ENCODE data around the gene ILRUN. TPM values are rescaled to one million over a fixed set of nuclear protein-coding genes. Genes with fewer than 3 reads are reported as not detected.
A peak's percentile ranks its signal among the peaks of the same experiment; 100 is the strongest.
"Not testable (repeated sequence)": the region's sequence is repeated elsewhere in the genome, so short reads cannot be mapped to it uniquely, and the experiment has no call there.

ILRUN gene
- total and polyA plus RNA-seq, 2 donors (not counting 1 experiment from before 2014, with no cell fraction given) = 30.1 to 71.3 TPM

DNA sequence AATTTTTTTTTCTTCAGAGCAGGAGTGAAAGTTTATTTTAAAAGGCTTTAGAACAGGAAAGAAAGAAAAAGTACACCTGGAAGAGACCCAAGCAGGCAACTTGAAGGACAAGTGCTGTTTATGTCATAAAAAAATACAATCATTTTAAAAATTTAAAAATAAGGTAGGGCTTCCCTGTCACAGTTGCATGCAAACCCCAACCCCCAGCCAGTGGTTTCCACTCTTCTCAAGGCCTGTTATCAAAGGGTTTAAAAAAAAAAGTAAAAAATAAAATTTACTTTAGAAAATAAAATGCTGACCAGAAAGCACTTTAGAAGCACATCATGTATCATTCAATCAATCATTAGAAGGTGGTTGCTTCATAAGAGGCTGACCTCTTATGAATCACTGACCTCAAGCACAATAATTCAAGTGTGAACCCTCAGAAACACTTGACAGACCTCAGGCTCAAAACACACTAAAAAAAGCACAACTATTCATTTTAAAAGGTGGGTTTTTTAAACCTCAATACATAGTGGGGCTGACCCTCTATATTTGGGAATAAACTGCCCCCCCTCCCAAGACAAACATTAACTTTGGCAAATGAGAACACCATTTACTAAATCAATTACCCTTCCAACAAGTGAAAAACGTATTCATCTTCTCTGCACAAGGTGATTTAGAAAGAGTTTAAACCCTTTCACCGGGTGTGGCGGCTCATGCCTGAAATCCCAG lies 15.6 kb downstream of the ILRUN start:
- Mint-ChIP-seq H3K4me1 (peaks cover 52% of the 10 kb centered on the region), H3K4me3 (peak overlapping the region; percentile 55), H3K27ac (peak overlapping the region; percentile 82), H3K27me3 (no peaks in the 10 kb centered on the region), H3K9me3 (ENCODE audit: insufficient read depth) (no peaks in the 10 kb centered on the region)
- H3K79me2 ChIP-seq (ENCODE audit: control insufficient read depth, insufficient read depth, low read length) = peaks cover 98% of the 10 kb centered on the region
- H3K4me1 ChIP-seq (ENCODE audit: control insufficient read depth in 2 of 2, insufficient read depth in 2 of 2, low read length in 2 of 2) = peaks cover 25 to 31% of the 10 kb centered on the region in 2 donors
- intact Hi-C loops (cut with micrococcal nuclease) = no loop called here
- H3K9ac ChIP-seq (ENCODE audit: low read length) = peak overlapping the region; percentile 32
- peak overlapping the region in 1 of 5 experiments; percentile 39 for H3K4me3 ChIP-seq (ENCODE audit: control extremely low read depth in 1 of 5, extremely low read depth in 1 of 5, insufficient read depth in 1 of 5, low read depth in 2 of 5, low read length in 4 of 5)
- POLR2A ChIA-PET = interaction anchor here (0.7 kb wide), 2 partner anchors 89 to 622 kb away, joined by 6 to 8 read pairs; no protein-coding TSS in a partner anchor
- H3K9me3 ChIP-seq (ENCODE audit: control extremely low read depth in 1 of 3, control insufficient read depth in 2 of 3, insufficient read depth in 1 of 3, low read length in 2 of 3) = no peaks in the 10 kb centered on the region
- peak overlapping the region; percentile 16 for H2AFZ ChIP-seq (ENCODE audit: insufficient read depth, low read depth, low read length, poor library complexity, severe bottlenecking)
- WGBS (ENCODE audit: insufficient coverage) = no CpG with 5 or more reads among the region's 3 CpGs
- no peak for TF ChIP-seq CTCF (IDR thresholded peaks at IDR 0.05)
- no peak for TF ChIP-seq EZH2 (IDR thresholded peaks at IDR 0.05; ENCODE audit: borderline replicate concordance, insufficient read depth, low read depth, low read length, poor library complexity, severe bottlenecking)
- ATAC-seq (ENCODE audit: low read depth) = no peak
- no peak for DNase-seq
- H3K36me3 ChIP-seq (replicated peaks in 1 of 2; ENCODE audit: control extremely low read depth in 1 of 2, control insufficient read depth in 1 of 2, extremely low read depth in 1 of 2, insufficient read depth in 2 of 2, low read length in 1 of 2) = no peaks in the 10 kb centered on the region
- H3K27me3 ChIP-seq (replicated peaks in 1 of 4; ENCODE audit: control extremely low read depth in 1 of 4, control insufficient read depth in 3 of 4, insufficient read depth in 4 of 4, low read length in 3 of 4) = no peaks in the 10 kb centered on the region
- CTCF ChIA-PET = interaction anchor here (1.4 kb wide), 1 partner anchor 42 kb away, joined by 5 read pairs; no protein-coding TSS in a partner anchor
- no peaks in the 10 kb centered on the region for H4K20me1 ChIP-seq (ENCODE audit: control insufficient read depth, insufficient read depth, low read length, poor library complexity, severe bottlenecking)
- H3K27ac ChIP-seq (ENCODE audit: low read length in 2 of 2) = peak overlapping the region; percentile 28 to 76
- H3K4me2 ChIP-seq (replicated peaks; ENCODE audit: low read depth, low read length, poor library complexity, severe bottlenecking) = peak overlapping the region; percentile 66

- ATAC-seq (ENCODE audit: low read depth); H3K4me3 Mint-ChIP-seq; H3K27me3 ChIP-seq (replicated peaks in 1 of 4; ENCODE audit: control extremely low read depth in 1 of 4, control insufficient read depth in 3 of 4, insufficient read depth in 4 of 4, low read length in 3 of 4); intact Hi-C loops (cut with micrococcal nuclease); H4K20me1 ChIP-seq (ENCODE audit: control insufficient read depth, insufficient read depth, low read length, poor library complexity, severe bottlenecking); H3K27me3 Mint-ChIP-seq; H3K36me3 ChIP-seq (replicated peaks in 1 of 2; ENCODE audit: control extremely low read depth in 1 of 2, control insufficient read depth in 1 of 2, extremely low read depth in 1 of 2, insufficient read depth in 2 of 2, low read length in 1 of 2); H2AFZ ChIP-seq (ENCODE audit: insufficient read depth, low read depth, low read length, poor library complexity, severe bottlenecking); H3K9me3 ChIP-seq (ENCODE audit: control extremely low read depth in 1 of 3, control insufficient read depth in 2 of 3, insufficient read depth in 1 of 3, low read length in 2 of 3); H3K9ac ChIP-seq (ENCODE audit: low read length); H3K9me3 Mint-ChIP-seq (ENCODE audit: insufficient read depth); POLR2A ChIA-PET; H3K27ac Mint-ChIP-seq; DNase-seq; CTCF ChIA-PET; H3K4me3 ChIP-seq (ENCODE audit: control extremely low read depth in 1 of 5, extremely low read depth in 1 of 5, insufficient read depth in 1 of 5, low read depth in 2 of 5, low read length in 4 of 5): not testable (repeated sequence)
- peaks cover 54% of the 10 kb centered on the region for H3K4me1 Mint-ChIP-seq
- Histone ChIP-seq H3K4me2 (replicated peaks; ENCODE audit: low read depth, low read length, poor library complexity, severe bottlenecking) (peak overlapping the region; percentile 66), H3K27ac (ENCODE audit: low read length in 2 of 2) (peak overlapping the region in 1 of 2 donors; percentile 76), H3K79me2 (ENCODE audit: control insufficient read depth, insufficient read depth, low read length) (peaks cover 97% of the 10 kb centered on the region), H3K4me1 (ENCODE audit: control insufficient read depth in 2 of 2, insufficient read depth in 2 of 2, low read length in 2 of 2) (peaks cover 31 to 37% of the 10 kb centered on the region in 2 donors)
- WGBS (ENCODE audit: insufficient coverage) = no CpG with 5 or more reads among the region's 7 CpGs
Observed at GRCh38 chr6:34680313-34680712, 16.3 kb downstream of the ILRUN start.
